Activated CD4-positive, alpha-beta T cell treated with anti-CD3 and anti-CD28 coated beads, Interleukin-2, amount 50 U/mL, for 48 hours (primary cell): ENCODE data around the gene SF3B5.
A peak's percentile ranks its signal among the peaks of the same experiment; 100 is the strongest.
"Not testable (repeated sequence)": the region's sequence is repeated elsewhere in the genome, so short reads cannot be mapped to it uniquely, and the experiment has no call there.

Experiments
- DNase-seq, 2 experiments: peaks; one replicate each; pipeline ENCODE4 v3.0.0-alpha.2; 2020

SF3B5 gene

GRCh38 chr6:144062786-144063185 lies 32.6 kb downstream of the SF3B5 start:
- no peak for DNase-seq

- DNase-seq, result no peak
Measured at GRCh38 chr6:144059139-144059538, 36.2 kb downstream of the SF3B5 start.

GRCh38 chr6:144055121-144055931 lies 40.0 kb downstream of the SF3B5 start:
- DNase-seq, result peak; percentile 24 to 46

GRCh38 chr6:144053601-144054000 lies 41.8 kb downstream of the SF3B5 start:
- no peak for DNase-seq

- no peak for DNase-seq
Measured at GRCh38 chr6:144052488-144052887, 42.9 kb downstream of the SF3B5 start.

- no peak for DNase-seq
Measured at GRCh38 chr6:144049386-144049785, 46.0 kb downstream of the SF3B5 start.

GRCh38 chr6:144047688-144048087 lies 47.7 kb downstream of the SF3B5 start:
- DNase-seq, result no peak

- DNase-seq, result not testable (repeated sequence)
Measured at GRCh38 chr6:144046672-144047071, 48.7 kb downstream of the SF3B5 start.

GRCh38 chr6:144044989-144045388 lies 50.4 kb downstream of the SF3B5 start:
- DNase-seq, result not testable (repeated sequence)
